Trophoblast cell (in vitro differentiated cells and primary cell): ENCODE data around the gene PSMC6.

Source experiments
- DNase-seq, 2 donors: peaks; one replicate each; pipeline ENCODE4 v3.0.0-alpha.2; 2016
- H2AFZ ChIP-seq: 2 replicates; pipeline ENCODE4 v1.6.1; 2013; ENCODE audit warnings: low read length, moderate library complexity, mild to moderate bottlenecking; ENCODE audit not compliant: insufficient read depth, poor library complexity
- H2AK5ac ChIP-seq: 2 replicates; pipeline ENCODE4 v1.6.1; 2013; ENCODE audit warnings: mild to moderate bottlenecking, low read length
- H2BK120ac ChIP-seq: 2 replicates; pipeline ENCODE4 v1.6.1; 2013; ENCODE audit warnings: low read length, mild to moderate bottlenecking, moderate library complexity; ENCODE audit not compliant: insufficient read depth, poor library complexity
- H2BK12ac ChIP-seq: 2 replicates; pipeline ENCODE4 v1.6.1; 2013; ENCODE audit warnings: mild to moderate bottlenecking, low read length, moderate library complexity
- H2BK5ac ChIP-seq: 2 replicates; pipeline ENCODE4 v1.6.1; 2013; ENCODE audit warnings: low read length, low read depth, moderate library complexity, mild to moderate bottlenecking; ENCODE audit not compliant: poor library complexity
- H3K14ac ChIP-seq: 2 replicates; pipeline ENCODE4 v1.6.1; 2013; ENCODE audit warnings: mild to moderate bottlenecking, low read length
- H3K18ac ChIP-seq: 2 replicates; pipeline ENCODE4 v1.6.1; 2013; ENCODE audit warnings: mild to moderate bottlenecking, low read length
- H3K23ac ChIP-seq: 2 replicates; pipeline ENCODE4 v1.6.1; 2013; ENCODE audit warnings: low read length
- H3K27ac ChIP-seq: 2 replicates; pipeline ENCODE4 v1.5.1; 2013; ENCODE audit warnings: low read depth, mild to moderate bottlenecking, inconsistent platforms, low read length, moderate library complexity
- H3K27me3 ChIP-seq: 2 replicates; pipeline ENCODE4 v1.6.1; 2013; ENCODE audit warnings: inconsistent platforms, mild to moderate bottlenecking, low read length, moderate library complexity; ENCODE audit not compliant: insufficient read depth
- H3K36me3 ChIP-seq, 2 experiments: 1 replicate in 1 of 2; 2 replicates in 1 of 2; pipeline ENCODE4 v1.6.1; 2013; ENCODE audit warnings: low read length in 2 of 2, mild to moderate bottlenecking in 2 of 2, moderate library complexity in 1 of 2; ENCODE audit not compliant: insufficient read depth in 2 of 2, control insufficient read depth in 1 of 2
- H3K4ac ChIP-seq: 2 replicates; pipeline ENCODE4 v1.6.1; 2013; ENCODE audit warnings: low read depth, mild to moderate bottlenecking, low read length, moderate library complexity
- H3K4me1 ChIP-seq, 2 experiments: 1 replicate in 1 of 2; 2 replicates in 1 of 2; pipeline ENCODE4 v1.6.1; 2013; ENCODE audit warnings: low read length in 2 of 2, mild to moderate bottlenecking in 2 of 2, moderate library complexity in 1 of 2; ENCODE audit not compliant: insufficient read depth in 2 of 2, control insufficient read depth in 1 of 2
- H3K4me2 ChIP-seq: 2 replicates; pipeline ENCODE4 v1.6.1; 2013; ENCODE audit warnings: inconsistent platforms, mild to moderate bottlenecking, low read length, moderate library complexity
- H3K4me3 ChIP-seq: 2 replicates; pipeline ENCODE4 v1.5.1; 2013; ENCODE audit warnings: mild to moderate bottlenecking, low read depth, low read length, inconsistent platforms
- H3K79me1 ChIP-seq: one replicate; pipeline ENCODE4 v1.6.1; 2013; ENCODE audit warnings: low read length
- H3K79me2 ChIP-seq: 2 replicates; pipeline ENCODE4 v1.6.1; 2013; ENCODE audit warnings: low read length, mild to moderate bottlenecking; ENCODE audit not compliant: control insufficient read depth, insufficient read depth, poor library complexity
- H3K9ac ChIP-seq: 2 replicates; pipeline ENCODE4 v1.6.1; 2013; ENCODE audit warnings: mild to moderate bottlenecking, low read length
- H3K9me3 ChIP-seq: 2 replicates; pipeline ENCODE4 v1.6.1; 2013; ENCODE audit warnings: low read depth, mild to moderate bottlenecking, control low read depth, inconsistent platforms, low read length; ENCODE audit not compliant: insufficient read depth
- H4K12ac ChIP-seq: 2 replicates; pipeline ENCODE4 v1.6.1; 2013; ENCODE audit warnings: low read depth, mild to moderate bottlenecking, low read length, moderate library complexity
- H4K8ac ChIP-seq: 2 replicates; pipeline ENCODE4 v1.6.1; 2013; ENCODE audit warnings: low read depth, mild to moderate bottlenecking, low read length, moderate library complexity
- H4K91ac ChIP-seq: one replicate; pipeline ENCODE4 v1.6.1; 2013; ENCODE audit warnings: low read depth, mild to moderate bottlenecking, low read length, moderate library complexity
- WGBS: extraction: QIAGEN DNeasy Blood & Tissue Kit; methylation state at CpG from one replicate; pipeline ENCODE4 v1.1.7; 2013; ENCODE audit warnings: missing lambda C conversion rate; ENCODE audit not compliant: insufficient read length, insufficient coverage; ENCODE audit errors: extremely low coverage; 5-methylcytosine and 5-hydroxymethylcytosine counted together

Gene PSMC6

DNA sequence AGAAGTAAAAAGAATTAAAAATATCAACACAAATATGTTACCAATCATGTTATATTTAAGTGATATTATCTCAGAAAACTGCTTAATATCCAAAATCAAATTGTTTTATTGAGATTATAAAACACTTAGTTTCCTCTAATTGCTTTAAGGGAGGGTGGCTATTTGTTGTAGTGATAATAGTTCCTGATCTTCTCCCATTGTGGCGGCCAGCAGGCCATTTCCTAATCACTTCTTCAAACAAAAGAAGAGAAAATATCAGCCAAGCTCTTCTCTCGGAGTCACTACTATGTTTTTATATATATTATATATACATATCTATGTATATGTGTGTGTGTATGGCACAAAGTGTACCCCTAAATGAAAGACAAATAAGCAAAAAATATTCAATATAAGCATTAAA is 43.1 kb upstream of the PSMC6 start:
- no peak overlapping the region for H4K8ac ChIP-seq
- H3K79me1 ChIP-seq: no peaks in the 10 kb centered on the region
- WGBS: no CpG with 5 or more reads among the region's 2 CpGs
- H3K9ac ChIP-seq: no peak overlapping the region
- no peaks in the 10 kb centered on the region for H3K9me3 ChIP-seq
- H3K27ac ChIP-seq: no peak overlapping the region
- no peak overlapping the region for H3K4me2 ChIP-seq
- H3K4ac ChIP-seq: no peak overlapping the region
- H2BK5ac ChIP-seq: no peak overlapping the region
- no peak overlapping the region for H4K91ac ChIP-seq
- H2AK5ac ChIP-seq: no peak overlapping the region
- no peak overlapping the region for H2BK12ac ChIP-seq
- no peak overlapping the region for H2BK120ac ChIP-seq
- no peaks in the 10 kb centered on the region for H3K4me1 ChIP-seq
- no peaks in the 10 kb centered on the region for H3K27me3 ChIP-seq
- no peak overlapping the region for H3K23ac ChIP-seq
- DNase-seq: no peak
- H2AFZ ChIP-seq: no peak overlapping the region
- H3K14ac ChIP-seq: no peak overlapping the region
- H3K4me3 ChIP-seq: no peak overlapping the region
- H3K18ac ChIP-seq: no peak overlapping the region
- no peak overlapping the region for H4K12ac ChIP-seq
- no peaks in the 10 kb centered on the region for H3K79me2 ChIP-seq
- H3K36me3 ChIP-seq: peaks cover 0 to 3% of the 10 kb centered on the region in 2 experiments

DNA sequence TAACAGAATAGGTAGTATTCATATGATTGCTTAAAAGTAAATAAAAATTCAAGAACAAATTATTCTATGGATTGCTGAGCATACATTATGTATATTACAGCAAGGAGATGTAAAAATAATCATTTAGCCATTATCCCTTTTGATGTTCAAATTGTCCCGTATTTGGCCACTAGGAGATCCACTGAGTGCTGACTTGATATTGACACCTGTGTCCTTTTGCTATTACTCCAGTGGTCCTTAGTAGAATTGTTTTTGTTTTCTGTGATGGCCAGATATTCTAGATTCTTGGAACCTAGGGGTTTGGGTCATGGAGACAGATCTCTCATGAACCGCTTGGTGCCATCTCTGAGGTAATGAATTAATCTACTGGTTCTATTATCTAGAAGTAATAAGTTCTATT is 28.4 kb upstream of the PSMC6 start:
- no peak overlapping the region for H2BK5ac ChIP-seq
- no peak overlapping the region for H2AK5ac ChIP-seq
- no CpG with 5 or more reads among the region's 2 CpGs for WGBS
- no peak overlapping the region for H3K18ac ChIP-seq
- H3K4ac ChIP-seq: no peak overlapping the region
- no peaks in the 10 kb centered on the region for H3K4me1 ChIP-seq
- no peaks in the 10 kb centered on the region for H3K36me3 ChIP-seq
- H3K4me2 ChIP-seq: no peak overlapping the region
- no peaks in the 10 kb centered on the region for H3K9me3 ChIP-seq
- H2BK120ac ChIP-seq: no peak overlapping the region
- no peak overlapping the region for H3K23ac ChIP-seq
- H3K9ac ChIP-seq: no peak overlapping the region
- H4K8ac ChIP-seq: no peak overlapping the region
- no peaks in the 10 kb centered on the region for H3K79me2 ChIP-seq
- H3K4me3 ChIP-seq: no peak overlapping the region
- H2AFZ ChIP-seq: no peak overlapping the region
- H2BK12ac ChIP-seq: no peak overlapping the region
- DNase-seq: peak in 1 of 2 donors; percentile 14
- H3K79me1 ChIP-seq: no peaks in the 10 kb centered on the region
- no peak overlapping the region for H4K12ac ChIP-seq
- no peak overlapping the region for H4K91ac ChIP-seq
- H3K14ac ChIP-seq: no peak overlapping the region
- H3K27ac ChIP-seq: no peak overlapping the region
- no peaks in the 10 kb centered on the region for H3K27me3 ChIP-seq

DNA sequence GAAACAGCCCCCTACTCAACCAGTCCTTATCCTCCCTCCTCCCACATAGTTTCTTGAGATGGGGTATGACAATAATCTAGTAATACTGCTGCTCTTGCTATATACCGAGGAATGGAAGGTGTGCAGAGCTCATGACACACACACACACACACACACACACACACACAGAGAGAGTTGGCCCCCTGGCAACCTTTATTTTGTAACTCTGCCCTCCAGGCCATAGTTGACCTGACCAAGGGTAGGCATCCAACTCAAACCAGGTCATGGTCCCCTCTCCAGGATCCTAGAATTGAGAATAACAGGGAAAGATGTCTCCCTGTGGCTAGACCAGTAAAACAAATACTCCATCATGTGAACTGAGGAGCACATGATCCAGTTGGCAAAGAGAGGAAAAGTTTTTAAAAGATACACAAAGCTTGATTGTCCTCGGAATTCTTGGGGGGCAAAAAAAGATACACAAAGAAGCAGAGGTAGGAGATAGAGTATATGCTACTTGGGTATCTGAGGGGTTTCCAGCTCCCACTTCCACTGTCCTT is 22.9 kb upstream of the PSMC6 start:
- Histone ChIP-seq H3K79me1 (no peaks in the 10 kb centered on the region), H3K79me2 (no peaks in the 10 kb centered on the region), H4K12ac (no peak overlapping the region), H2AFZ (no peak overlapping the region), H3K4me3 (no peak overlapping the region), H3K14ac (no peak overlapping the region), H3K9ac (no peak overlapping the region), H3K36me3 (no peaks in the 10 kb centered on the region), H2BK5ac (no peak overlapping the region), H2AK5ac (no peak overlapping the region), H3K4me1 (no peaks in the 10 kb centered on the region), H2BK12ac (no peak overlapping the region), H4K91ac (no peak overlapping the region), H3K9me3 (no peaks in the 10 kb centered on the region), H3K27me3 (no peaks in the 10 kb centered on the region), H3K4ac (no peak overlapping the region), H2BK120ac (no peak overlapping the region), H3K23ac (no peak overlapping the region), H3K18ac (no peak overlapping the region), H4K8ac (no peak overlapping the region), H3K27ac (no peak overlapping the region), H3K4me2 (no peak overlapping the region)
- whole genome bisulfite sequencing: no CpG with 5 or more reads among the region's 2 CpGs
- no peak for DNase-seq

DNA sequence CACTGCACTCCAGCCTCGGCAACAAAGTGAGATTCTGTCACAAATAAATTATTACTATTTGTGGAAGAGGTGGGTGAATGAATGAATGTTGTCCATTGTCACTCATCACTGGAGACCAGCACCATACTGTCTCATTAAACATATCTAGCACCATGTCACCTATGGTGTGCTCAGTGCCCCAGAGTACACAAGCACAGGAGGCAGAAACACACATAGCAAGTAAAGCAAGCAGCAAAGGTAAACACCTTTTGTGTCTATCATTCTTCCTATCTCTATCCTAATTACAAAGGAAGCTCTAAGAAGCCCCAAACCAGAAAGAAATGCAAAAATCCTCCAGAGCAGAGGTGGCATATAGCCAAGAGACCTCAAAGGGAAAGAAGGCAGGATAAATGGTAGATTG is 20.8 kb upstream of the PSMC6 start:
- Histone ChIP-seq H3K27ac (no peak overlapping the region), H3K79me2 (no peaks in the 10 kb centered on the region), H3K4ac (no peak overlapping the region), H4K8ac (no peak overlapping the region), H3K9me3 (no peaks in the 10 kb centered on the region), H2AFZ (no peak overlapping the region), H3K27me3 (no peaks in the 10 kb centered on the region), H3K14ac (no peak overlapping the region), H2BK5ac (no peak overlapping the region), H3K4me1 (no peaks in the 10 kb centered on the region), H4K91ac (no peak overlapping the region), H2BK120ac (no peak overlapping the region), H3K9ac (no peak overlapping the region), H3K4me3 (no peak overlapping the region), H2AK5ac (no peak overlapping the region), H3K79me1 (no peaks in the 10 kb centered on the region), H3K4me2 (no peak overlapping the region), H3K18ac (no peak overlapping the region), H2BK12ac (no peak overlapping the region), H4K12ac (no peak overlapping the region), H3K36me3 (no peaks in the 10 kb centered on the region), H3K23ac (no peak overlapping the region)
- no peak for DNase-seq
- no CpG with 5 or more reads among the region's 1 CpG for WGBS
